HepG2 (cell line): ENCODE results near the gene CXorf38. TPM values are rescaled to one million over a fixed set of nuclear protein-coding genes. Genes with fewer than 3 reads are reported as not detected.

ENCODE experiments used
- ATAC-seq: fragments of 200-7000 bp; cut with Tn5 transposase; 3 replicates; pipeline ENCODE4 v1.9.1; 2020; ENCODE audit warnings: mild to moderate bottlenecking, moderate library complexity
- BruUV-seq: library from RNA; stranded (reverse); fragments of 400-500 nt; replicated peaks from 2 replicates; lab custom pipeline; 2021; lab: Mats Ljungman, UMichigan
- CTCF ChIA-PET: fragments of 300-600 bp; formaldehyde crosslinking; extraction: SDS; loops from one replicate; lab custom pipeline; 2021; ENCODE audit warnings: low total read pairs, inconsistent platforms, low intra/inter-chr PET ratio; lab: Yijun Ruan, JAX
- POLR2A ChIA-PET: fragments of 350-600 bp; sonication (Branson Sonifier 250); formaldehyde crosslinking; loops from one replicate; lab custom pipeline; 2020; ENCODE audit warnings: antibody characterized with exemption, inconsistent platforms; lab: Yijun Ruan, JAX
- DNase-seq: peaks from one replicate; pipeline ENCODE4 v3.0.0-alpha.2; 2015; ENCODE audit warnings: low spot score
- FAIRE-seq: peaks from 3 replicates; lab custom pipeline; 2011; peaks lifted over from hg19 to GRCh38; lab: Jason Lieb, UNC
- H2AFZ ChIP-seq: one replicate; pipeline ENCODE4 v1.6.1; 2011; ENCODE audit warnings: low read length, inconsistent platforms
- H3K27ac ChIP-seq: fragments of 300-600 bp; 3 replicates; pipeline ENCODE4 v1.8.0; 2011; ENCODE audit warnings: mixed run types, mild to moderate bottlenecking, mixed read lengths, low read length, inconsistent platforms; ENCODE audit not compliant: insufficient read depth; ENCODE audit errors: extremely low read length
- H3K27me3 ChIP-seq, 2 experiments: fragments of 200-600 bp in 1 of 2; 2 replicates in 1 of 2; 3 replicates in 1 of 2; pipeline versions ENCODE4 v1.6.0 to v1.8.0; 2011; ENCODE audit warnings: low read length in 2 of 2, mild to moderate bottlenecking in 2 of 2, moderate library complexity in 2 of 2, inconsistent platforms in 1 of 2; ENCODE audit not compliant: insufficient read depth in 2 of 2, control insufficient read depth in 1 of 2
- H3K36me3 ChIP-seq, 2 experiments: fragments of 200-600 bp in 1 of 2; replicated peaks in 1 of 2; 2 replicates in 1 of 2; 3 replicates in 1 of 2; pipeline versions ENCODE4 v1.5.1 to v1.8.0; 2011; ENCODE audit warnings: low read length in 2 of 2, inconsistent platforms in 1 of 2; ENCODE audit not compliant: insufficient read depth in 2 of 2, control insufficient read depth in 1 of 2
- H3K4me1 ChIP-seq: 2 replicates; pipeline ENCODE4 v1.5.1; 2012; ENCODE audit warnings: low read length, inconsistent platforms; ENCODE audit not compliant: insufficient read depth
- H3K4me2 ChIP-seq: 2 replicates; pipeline ENCODE4 v1.6.0; 2011; ENCODE audit warnings: low read depth, low read length, inconsistent platforms
- H3K4me3 ChIP-seq, 3 experiments: fragments of 200-600 bp in 1 of 3; sonication (generic), shearing (Covaris generic) in 1 of 3; replicated peaks in 1 of 3; 2 replicates each; pipeline ENCODE4 v1.5.1; 2011 to 2016; ENCODE audit warnings: low read length in 3 of 3, inconsistent platforms in 2 of 3, low read depth in 2 of 3, mild to moderate bottlenecking in 2 of 3, control low read depth in 1 of 3, mixed read lengths in 1 of 3; ENCODE audit not compliant: insufficient read depth in 1 of 3
- H3K79me2 ChIP-seq: one replicate; pipeline ENCODE4 v1.6.1; 2011; ENCODE audit warnings: low read length, inconsistent platforms; ENCODE audit not compliant: insufficient read depth
- H3K9ac ChIP-seq: 2 replicates; pipeline ENCODE4 v1.6.0; 2011; ENCODE audit warnings: mild to moderate bottlenecking, low read depth, low read length, inconsistent platforms; ENCODE audit not compliant: insufficient read depth
- H3K9me3 ChIP-seq: 2 replicates; pipeline ENCODE4 v1.5.1; 2012; ENCODE audit warnings: mild to moderate bottlenecking, low read length
- H4K20me1 ChIP-seq: 2 replicates; pipeline ENCODE4 v1.6.0; 2011; ENCODE audit warnings: inconsistent platforms, mild to moderate bottlenecking, low read length, moderate library complexity; ENCODE audit not compliant: insufficient read depth
- SNAI1 ChIP-seq: sonication (generic); formaldehyde crosslinking; IDR thresholded peaks from 2 replicates; pipeline ENCODE4 v1.5.0; 2020; ENCODE audit warnings: mild to moderate bottlenecking, missing genetic modification reagents, borderline replicate concordance
- ZNF20 ChIP-seq: sonication (generic); formaldehyde crosslinking; IDR thresholded peaks from 2 replicates; pipeline ENCODE4 v1.4.0; 2020; ENCODE audit warnings: mild to moderate bottlenecking, moderate library complexity, missing genetic modification reagents
- ZNF33B ChIP-seq: sonication (generic); formaldehyde crosslinking; IDR thresholded peaks from 2 replicates; pipeline ENCODE4 v1.5.1; 2020; ENCODE audit warnings: mild to moderate bottlenecking, missing genetic modification reagents
- ZNF83 ChIP-seq: sonication (generic); formaldehyde crosslinking; IDR thresholded peaks from 2 replicates; pipeline ENCODE4 v1.4.0; 2020; ENCODE audit warnings: missing genetic modification reagents, mild to moderate bottlenecking, borderline replicate concordance
- WGBS: methylation state at CpG from one replicate; pipeline ENCODE4 v1.1.6; 2017; ENCODE audit warnings: low lambda C conversion rate; 5-methylcytosine and 5-hydroxymethylcytosine counted together
- in situ Hi-C: cut with HindIII; loops from 2 replicates; pipeline ENCODE4 v1.10.0; 2017; ENCODE audit warnings: low pct_unique_long_range_greater_than_20kb; ENCODE audit not compliant: extremely low pct_ligation_motif_present
- intact Hi-C: fragments of 100-400 bp; cut with micrococcal nuclease; formaldehyde crosslinking; loops from one replicate; pipeline ENCODE4 v1.10.0; 2022; ENCODE audit not compliant: unreplicated experiment
- polyA plus RNA-seq, 8 experiments: library from polyadenylated mRNA; depleted of rRNA in 3 of 8; stranded (reverse) in 7 of 8; unstranded in 1 of 8; fragments of >200 nt; fragmentation: Illumina TruSeq in 4 of 8; extraction: Trizol in 4 of 8; gene quantifications; 2 replicates each; pipeline versions ENCODE4 v1.2.1 to v1.2.3, GENCODE V29; 2011 to 2016; ENCODE audit warnings: low read depth in 4 of 8, missing spikeins in 1 of 8, mixed read lengths in 1 of 8; ENCODE audit not compliant: insufficient read depth in 1 of 8
- total RNA-seq, 5 experiments: library from RNA; depleted of rRNA; stranded (reverse); fragments of >200 nt; fragmentation: Illumina TruSeq; extraction: Trizol; gene quantifications; 2 replicates each; pipeline ENCODE4 v1.2.3, GENCODE V29; 2016; ENCODE audit warnings: low read depth in 1 of 5
- TF ChIP-seq, protein P1 (sequence below): sonication (generic); formaldehyde crosslinking; IDR thresholded peaks from 2 replicates; pipeline ENCODE4 v1.4.0; 2020; ENCODE audit warnings: missing genetic modification reagents

Gene CXorf38
- total and polyA plus RNA-seq, 2 of the 13 experiments (the other 11 are each of a cell fraction or from before 2014, with no cell fraction given) = 4.6 to 6.7 TPM

- Histone ChIP-seq H3K4me2 (peak overlapping the region; percentile 71), H3K79me2 (peaks cover 21% of the 10 kb centered on the region), H3K9me3 (no peaks in the 10 kb centered on the region), H3K36me3 (no peaks in the 10 kb centered on the region), H3K27me3 (no peaks in the 10 kb centered on the region; a peak in 1 of 5 replicates), H3K4me3 (peak overlapping the region; percentile 65 to 83 (median 77)), H3K9ac (peak overlapping the region; percentile 73), H3K27ac (peak overlapping the region; percentile 26), H4K20me1 (no peaks in the 10 kb centered on the region), H2AFZ (no peak overlapping the region), H3K4me1 (peaks cover 45% of the 10 kb centered on the region)
- 3% methylated on average over 4 of the region's 15 CpGs for WGBS
- DNase-seq (no peak), ATAC-seq (no peak), FAIRE-seq (no peak)
- TF ChIP-seq ZNF83 = no peak
- no peak for TF ChIP-seq ZNF33B (CRISPR knock-in tag)
- TF ChIP-seq, protein P1, sequence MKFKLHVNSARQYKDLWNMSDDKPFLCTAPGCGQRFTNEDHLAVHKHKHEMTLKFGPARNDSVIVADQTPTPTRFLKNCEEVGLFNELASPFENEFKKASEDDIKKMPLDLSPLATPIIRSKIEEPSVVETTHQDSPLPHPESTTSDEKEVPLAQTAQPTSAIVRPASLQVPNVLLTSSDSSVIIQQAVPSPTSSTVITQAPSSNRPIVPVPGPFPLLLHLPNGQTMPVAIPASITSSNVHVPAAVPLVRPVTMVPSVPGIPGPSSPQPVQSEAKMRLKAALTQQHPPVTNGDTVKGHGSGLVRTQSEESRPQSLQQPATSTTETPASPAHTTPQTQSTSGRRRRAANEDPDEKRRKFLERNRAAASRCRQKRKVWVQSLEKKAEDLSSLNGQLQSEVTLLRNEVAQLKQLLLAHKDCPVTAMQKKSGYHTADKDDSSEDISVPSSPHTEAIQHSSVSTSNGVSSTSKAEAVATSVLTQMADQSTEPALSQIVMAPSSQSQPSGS (CRISPR knock-in tag) = no peak
- no peak for TF ChIP-seq SNAI1 (CRISPR knock-in tag)
- TF ChIP-seq ZNF20 (CRISPR knock-in tag) = no peak
- CTCF ChIA-PET = no interaction called here
- BruUV-seq = TSS peak; percentile 61
- POLR2A ChIA-PET = no interaction called here
- in situ Hi-C loops = no loop called here
- intact Hi-C loops = loop anchor here (10.0 kb wide), 1 partner anchor 63 kb away; the partner anchor contains the start of gene CXorf38
These were observed 65.9 kb downstream of the CXorf38 start for GRCh38 chrX:40581336-40581920.
